Stimulated activated CD8-positive, alpha-beta memory T cell treated with anti-CD3 and anti-CD28 coated beads, Interleukin-4, amount 100 ng/mL, for 1 hour (primary cell): Measurements from ENCODE around the gene TCF25.
"Not testable (repeated sequence)": the region's sequence is repeated elsewhere in the genome, so short reads cannot be mapped to it uniquely, and the experiment has no call there.

Experiments used
- DNase-seq, 2 donors: peaks; one replicate each; pipeline ENCODE4 v3.0.0-alpha.2; 2020; ENCODE audit warnings: low read depth in 2 of 2, low spot score in 1 of 2

TCF25 gene

GRCh38 chr16:89873109-89873971 is at the start of gene TCF25:
TSS of gene TCF25 (plus strand) at chr16:89873592. CDS start at chr16:89873668, 76 bp downstream.
- DNase-seq = peak; percentile 69 to 82

- not testable (repeated sequence) for DNase-seq
Measured at GRCh38 chr16:89823824-89824148, 49.6 kb upstream of the TCF25 start.

- DNase-seq = no peak
Measured at GRCh38 chr16:89826531-89827382, 46.6 kb upstream of the TCF25 start.

GRCh38 chr16:89827383-89828198 is 45.8 kb upstream of the TCF25 start:
- DNase-seq = no peak

GRCh38 chr16:89828199-89828869 is 45.1 kb upstream of the TCF25 start, which contains the start of gene SPIRE2:
TSS of gene SPIRE2 (plus strand) at chr16:89828475. CDS start at chr16:89828551, 76 bp downstream.
- peak in 1 of 2 donors; percentile 36 for DNase-seq

- DNase-seq = no peak
Measured at GRCh38 chr16:89828870-89829629, 44.3 kb upstream of the TCF25 start.

- no peak for DNase-seq
Measured at GRCh38 chr16:89829630-89830437, 43.6 kb upstream of the TCF25 start.

GRCh38 chr16:89831810-89832328 is 41.5 kb upstream of the TCF25 start:
- no peak for DNase-seq

- not testable (repeated sequence) for DNase-seq
Measured at GRCh38 chr16:89833664-89834363, 39.6 kb upstream of the TCF25 start.

GRCh38 chr16:89834813-89835363 is 38.5 kb upstream of the TCF25 start:
- DNase-seq = not testable (repeated sequence)

GRCh38 chr16:89836484-89836883 is 36.9 kb upstream of the TCF25 start:
- DNase-seq = not testable (repeated sequence)

- DNase-seq = no peak
Measured at GRCh38 chr16:89837014-89837546, 36.3 kb upstream of the TCF25 start.

GRCh38 chr16:89841275-89841674 is 32.1 kb upstream of the TCF25 start:
- DNase-seq = peak; percentile 39 to 42

- DNase-seq = no peak
Measured at GRCh38 chr16:89842471-89843408, 30.7 kb upstream of the TCF25 start.

- DNase-seq = no peak
Measured at GRCh38 chr16:89843409-89844350, 29.7 kb upstream of the TCF25 start.
